ENCODE results near the gene ITGA7. TPM values are rescaled to one million over a fixed set of nuclear protein-coding genes. Genes with fewer than 3 reads are reported as not detected.

ITGA7 gene
- polyA plus RNA-seq, 1 of the 3 experiments (the other 2 are of a cell fraction), result 19.7 TPM

DNA sequence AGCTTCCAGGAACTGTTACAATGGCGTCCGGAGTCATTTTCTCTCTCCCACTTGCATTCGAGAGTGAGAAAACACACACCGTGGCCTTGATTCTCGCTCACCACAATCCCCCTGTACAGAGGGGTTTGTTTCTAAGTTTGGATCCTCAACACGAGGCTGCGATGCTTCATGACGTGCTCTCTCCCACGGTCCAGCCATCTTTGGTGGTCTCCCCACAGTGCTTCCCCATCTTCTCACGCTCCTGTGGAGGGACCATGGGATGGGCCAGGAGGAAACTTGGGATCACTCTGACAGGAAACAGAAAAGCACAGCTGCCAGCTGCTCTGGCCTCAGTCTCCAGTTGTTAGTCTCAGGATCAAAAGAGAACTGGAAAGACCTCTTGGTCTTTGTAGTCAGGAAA is 42.9 kb downstream of the ITGA7 start (continued):
- TF ChIP-seq TAF1 (IDR thresholded peaks at IDR 0.05; ENCODE audit: borderline replicate concordance, low read depth, low read length) (no peak), EP300 (IDR thresholded peaks at IDR 0.05; ENCODE audit: borderline replicate concordance in 1 of 2, low read depth in 1 of 2, low read length in 1 of 2) (no peak), RAD21 (IDR thresholded peaks at IDR 0.05; ENCODE audit: low read length) (no peak), RFX5 (IDR thresholded peaks at IDR 0.05; ENCODE audit: low read length) (no peak), SIN3A (IDR thresholded peaks at IDR 0.05; ENCODE audit: borderline replicate concordance, low read depth, low read length) (no peak), NRF1 (IDR thresholded peaks at IDR 0.05; ENCODE audit: low read depth, low read length) (no peak), FOXM1 (IDR thresholded peaks at IDR 0.05; ENCODE audit: low read depth) (no peak)
- TF ChIP-seq, protein P1, sequence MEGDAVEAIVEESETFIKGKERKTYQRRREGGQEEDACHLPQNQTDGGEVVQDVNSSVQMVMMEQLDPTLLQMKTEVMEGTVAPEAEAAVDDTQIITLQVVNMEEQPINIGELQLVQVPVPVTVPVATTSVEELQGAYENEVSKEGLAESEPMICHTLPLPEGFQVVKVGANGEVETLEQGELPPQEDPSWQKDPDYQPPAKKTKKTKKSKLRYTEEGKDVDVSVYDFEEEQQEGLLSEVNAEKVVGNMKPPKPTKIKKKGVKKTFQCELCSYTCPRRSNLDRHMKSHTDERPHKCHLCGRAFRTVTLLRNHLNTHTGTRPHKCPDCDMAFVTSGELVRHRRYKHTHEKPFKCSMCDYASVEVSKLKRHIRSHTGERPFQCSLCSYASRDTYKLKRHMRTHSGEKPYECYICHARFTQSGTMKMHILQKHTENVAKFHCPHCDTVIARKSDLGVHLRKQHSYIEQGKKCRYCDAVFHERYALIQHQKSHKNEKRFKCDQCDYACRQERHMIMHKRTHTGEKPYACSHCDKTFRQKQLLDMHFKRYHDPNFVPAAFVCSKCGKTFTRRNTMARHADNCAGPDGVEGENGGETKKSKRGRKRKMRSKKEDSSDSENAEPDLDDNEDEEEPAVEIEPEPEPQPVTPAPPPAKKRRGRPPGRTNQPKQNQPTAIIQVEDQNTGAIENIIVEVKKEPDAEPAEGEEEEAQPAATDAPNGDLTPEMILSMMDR (IDR thresholded peaks at IDR 0.05), result no peak

DNA sequence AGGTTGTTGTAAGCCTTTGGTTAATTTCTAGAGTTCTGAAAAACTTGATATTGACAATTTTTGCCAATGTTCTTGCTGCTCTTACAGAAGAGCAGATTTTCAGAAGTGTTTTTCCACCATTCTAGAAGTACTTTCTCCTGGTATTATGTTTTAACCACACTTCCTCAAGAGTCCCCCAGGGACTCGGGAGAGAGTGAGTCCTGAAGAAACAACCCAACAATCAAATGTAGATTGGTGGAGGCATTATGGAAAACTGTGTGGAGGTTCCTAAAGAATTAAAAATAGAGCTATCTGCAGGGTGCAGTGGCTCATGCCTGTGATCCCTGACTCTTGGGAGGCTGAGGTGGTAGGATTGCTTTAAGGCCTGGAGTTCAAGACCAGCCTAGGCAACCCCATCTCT is 44.3 kb downstream of the ITGA7 start:
- ChIA-PET POLR2A (no interaction called here), CTCF (interaction anchor here (1.0 to 2.5 kb wide), 3 partner anchors 17 to 74 kb away, joined by 3 to 11 read pairs (median 9); no protein-coding TSS in a partner anchor)
- DNase-seq, result no peak
- H3K27ac ChIP-seq (ENCODE audit: low read depth in 2 of 2, low read length in 1 of 2), result no peak overlapping the region
- H3K79me2 ChIP-seq (ENCODE audit: insufficient read depth), result no peaks in the 10 kb centered on the region
- WGBS (ENCODE audit: low lambda C conversion rate), result 20% methylated on average over 1 of the region's 1 CpG
- no peak overlapping the region for H2AFZ ChIP-seq (ENCODE audit: low read depth)
- no peak for TF ChIP-seq GABPA (IDR thresholded peaks at IDR 0.05; ENCODE audit: low read depth)
- TF ChIP-seq, protein P1 (IDR thresholded peaks at IDR 0.05), result no peak
- TF ChIP-seq, protein P2, sequence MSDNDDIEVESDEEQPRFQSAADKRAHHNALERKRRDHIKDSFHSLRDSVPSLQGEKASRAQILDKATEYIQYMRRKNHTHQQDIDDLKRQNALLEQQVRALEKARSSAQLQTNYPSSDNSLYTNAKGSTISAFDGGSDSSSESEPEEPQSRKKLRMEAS (IDR thresholded peaks at IDR 0.05; ENCODE audit: low read depth), result no peak
- no peak for TF ChIP-seq RXRA (IDR thresholded peaks at IDR 0.05; ENCODE audit: borderline replicate concordance, low read depth)
- TF ChIP-seq FOXM1 (IDR thresholded peaks at IDR 0.05; ENCODE audit: low read depth), result no peak
- TF ChIP-seq, protein P3, sequence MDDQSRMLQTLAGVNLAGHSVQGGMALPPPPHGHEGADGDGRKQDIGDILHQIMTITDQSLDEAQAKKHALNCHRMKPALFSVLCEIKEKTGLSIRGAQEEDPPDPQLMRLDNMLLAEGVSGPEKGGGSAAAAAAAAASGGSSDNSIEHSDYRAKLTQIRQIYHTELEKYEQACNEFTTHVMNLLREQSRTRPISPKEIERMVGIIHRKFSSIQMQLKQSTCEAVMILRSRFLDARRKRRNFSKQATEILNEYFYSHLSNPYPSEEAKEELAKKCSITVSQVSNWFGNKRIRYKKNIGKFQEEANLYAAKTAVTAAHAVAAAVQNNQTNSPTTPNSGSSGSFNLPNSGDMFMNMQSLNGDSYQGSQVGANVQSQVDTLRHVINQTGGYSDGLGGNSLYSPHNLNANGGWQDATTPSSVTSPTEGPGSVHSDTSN (IDR thresholded peaks at IDR 0.05), result no peak
- no peaks in the 10 kb centered on the region for H3K4me1 ChIP-seq (ENCODE audit: control insufficient read depth in 1 of 2, insufficient read depth in 2 of 2, low read depth in 1 of 2, low read length in 1 of 2)
- no peaks in the 10 kb centered on the region for H3K9me3 ChIP-seq
- H3K36me3 ChIP-seq (replicated peaks in 1 of 2; ENCODE audit: control insufficient read depth in 1 of 2, insufficient read depth in 2 of 2, low read length in 1 of 2), result no peaks in the 10 kb centered on the region
- H3F3A ChIP-seq (replicated peaks; ENCODE audit: insufficient read depth), result no peaks in the 10 kb centered on the region
- no peak overlapping the region for H3K4me2 ChIP-seq
- peaks cover 5% of the 10 kb centered on the region; the same call in 1 of the 2 replicates for H3K27me3 ChIP-seq (ENCODE audit: insufficient read depth)
- H3K4me3 ChIP-seq (ENCODE audit: low read depth in 2 of 2, low read length in 1 of 2), result no peak overlapping the region
- H4K20me1 ChIP-seq (ENCODE audit: insufficient read depth), result no peaks in the 10 kb centered on the region
- no peak overlapping the region for H3K9ac ChIP-seq
- H3K9me2 ChIP-seq, result no peaks in the 10 kb centered on the region

All from SK-N-SH (cell line).